Testis (tissue), 2 donors: ENCODE results near the gene EIF4G3.

ENCODE experiments used
- CTCF ChIP-seq, 3 experiments: fragments of 450-650 bp in 2 of 3; fragments of 200-600 bp in 1 of 3; sonication (generic) in 1 of 3; IDR thresholded peaks; one replicate each; pipeline ENCODE4 v1.5.1; 2016 to 2019; ENCODE audit warnings: antibody characterized with exemption in 3 of 3, mild to moderate bottlenecking in 2 of 3, moderate library complexity in 1 of 3
- POLR2A ChIP-seq: fragments of 450-650 bp; IDR thresholded peaks from one replicate; pipeline ENCODE4 v1.6.1; 2017; ENCODE audit warnings: antibody characterized with exemption, mild to moderate bottlenecking, moderate library complexity

GRCh38 chr1:21156019-21156418, 20.7 kb downstream of the EIF4G3 start:
- no peak for TF ChIP-seq CTCF (IDR thresholded peaks at IDR 0.05)
- no peak for TF ChIP-seq POLR2A
